HCT116 (cell line): ENCODE measurements around the gene TBRG4.

ENCODE experiments used
- CTCF ChIP-seq, 3 experiments: fragments of 200-600 bp in 1 of 3; sonication (generic) in 1 of 3; IDR thresholded peaks in 2 of 3; conservative IDR thresholded peaks in 1 of 3; 2 replicates each; pipeline ENCODE4 v1.5.1; 2012 to 2017; ENCODE audit warnings: low read depth in 2 of 3, low read length in 2 of 3, antibody characterized with exemption in 1 of 3, borderline replicate concordance in 1 of 3, control low read depth in 1 of 3, mild to moderate bottlenecking in 1 of 3, mixed read lengths in 1 of 3, mixed run types in 1 of 3, moderate library complexity in 1 of 3; ENCODE audit not compliant: insufficient read depth in 1 of 3
- EZH2phosphoT487 ChIP-seq: fragments of 200-600 bp; IDR thresholded peaks from 2 replicates; pipeline ENCODE4 v1.6.1; 2018; ENCODE audit warnings: antibody characterized with exemption, borderline replicate concordance
- MAX ChIP-seq: IDR thresholded peaks from 2 replicates; pipeline ENCODE4 v1.6.1; 2012
- POLR2AphosphoS5 ChIP-seq: IDR thresholded peaks from 2 replicates; pipeline ENCODE4 v1.6.1; 2011; ENCODE audit warnings: mild to moderate bottlenecking, low read depth, low read length, moderate library complexity
- RAD21 ChIP-seq: IDR thresholded peaks from 2 replicates; pipeline ENCODE4 v1.6.1; 2012; ENCODE audit warnings: low read depth, mild to moderate bottlenecking
- REST ChIP-seq: IDR thresholded peaks from 2 replicates; pipeline ENCODE4 v1.6.1; 2012; ENCODE audit warnings: low read depth
- YY1 ChIP-seq: IDR thresholded peaks from 2 replicates; pipeline ENCODE4 v1.6.1; 2011; ENCODE audit warnings: low read length, low read depth, moderate library complexity, mild to moderate bottlenecking; ENCODE audit not compliant: insufficient replicate concordance; ENCODE audit errors: extremely low read depth
- ZNF274 ChIP-seq: fragments of 200-500 bp; sonication (Bioruptor generic); IDR thresholded peaks from 2 replicates; pipeline ENCODE4 v1.6.1; 2014; ENCODE audit warnings: mild to moderate bottlenecking, low read depth, low read length, inconsistent platforms

- TF ChIP-seq CTCF (IDR thresholded peaks at IDR 0.05 in 2 of 3, conservative IDR thresholded peaks at IDR 0.05 in 1 of 3; ENCODE audit: borderline replicate concordance in 1 of 3, insufficient read depth in 1 of 3, low read depth in 2 of 3, low read length in 2 of 3) (no peak), YY1 (no peak), REST (no peak), POLR2AphosphoS5 (no peak), MAX (no peak), ZNF274 (no peak), RAD21 (no peak), EZH2phosphoT487 (no peak)
These were observed 12.6 kb upstream of the TBRG4 start for GRCh38 chr7:45123913-45124710.
